HG02973 (cell line): ENCODE measurements around the gene KIAA1671.
"Not testable (repeated sequence)": the region's sequence is repeated elsewhere in the genome, so short reads cannot be mapped to it uniquely, and the experiment has no call there.

Source experiments
- ATAC-seq: cut with Tn5 transposase; IDR thresholded peaks from one replicate; pipeline ENCODE4 v1.9.1; 2021; ENCODE audit warnings: moderate library complexity; ENCODE audit not compliant: unreplicated experiment

The KIAA1671 gene

GRCh38 chr22:25212337-25212736, 259.8 kb downstream of the KIAA1671 start:
- ATAC-seq = no peak

- ATAC-seq = no peak
Observed at GRCh38 chr22:25213221-25213620, 260.7 kb downstream of the KIAA1671 start.

GRCh38 chr22:25216230-25216629, 263.7 kb downstream of the KIAA1671 start:
- no peak for ATAC-seq

- no peak for ATAC-seq
Observed at GRCh38 chr22:25219211-25219689, 266.7 kb downstream of the KIAA1671 start, which contains the start of gene CRYBB2. Gene CRYBB2 (plus strand): TSS chr22:25219639. CDS start chr22:25221430, 1,791 bp downstream.

GRCh38 chr22:25219948-25220442, 267.5 kb downstream of the KIAA1671 start:
- no peak for ATAC-seq

- ATAC-seq = no peak
Observed at GRCh38 chr22:25221790-25222189, 269.3 kb downstream of the KIAA1671 start.

GRCh38 chr22:25223269-25223850, 270.8 kb downstream of the KIAA1671 start:
- ATAC-seq = no peak

- no peak for ATAC-seq
Observed at GRCh38 chr22:25228822-25229221, 276.3 kb downstream of the KIAA1671 start.

- not testable (repeated sequence) for ATAC-seq
Observed at GRCh38 chr22:25230760-25231159, 278.2 kb downstream of the KIAA1671 start.

- ATAC-seq = no peak
Observed at GRCh38 chr22:25232301-25232700, 279.8 kb downstream of the KIAA1671 start.

GRCh38 chr22:25233706-25234105, 281.2 kb downstream of the KIAA1671 start:
- ATAC-seq = not testable (repeated sequence)

- ATAC-seq = peak; percentile 53
Observed at GRCh38 chr22:25235547-25236290, 283.2 kb downstream of the KIAA1671 start.

- ATAC-seq = no peak
Observed at GRCh38 chr22:25236417-25236816, 283.9 kb downstream of the KIAA1671 start.

GRCh38 chr22:25237503-25237902, 285.0 kb downstream of the KIAA1671 start:
- ATAC-seq = no peak

GRCh38 chr22:25238058-25238457, 285.5 kb downstream of the KIAA1671 start:
- not testable (repeated sequence) for ATAC-seq
